NCI-H526 (cell line): ENCODE measurements around the gene ANGEL1.

ENCODE experiments used
- DNase-seq, 2 experiments: peaks; one replicate each; lab custom pipeline; 2025; lab: John Stamatoyannopoulos, UW

Gene ANGEL1

DNA sequence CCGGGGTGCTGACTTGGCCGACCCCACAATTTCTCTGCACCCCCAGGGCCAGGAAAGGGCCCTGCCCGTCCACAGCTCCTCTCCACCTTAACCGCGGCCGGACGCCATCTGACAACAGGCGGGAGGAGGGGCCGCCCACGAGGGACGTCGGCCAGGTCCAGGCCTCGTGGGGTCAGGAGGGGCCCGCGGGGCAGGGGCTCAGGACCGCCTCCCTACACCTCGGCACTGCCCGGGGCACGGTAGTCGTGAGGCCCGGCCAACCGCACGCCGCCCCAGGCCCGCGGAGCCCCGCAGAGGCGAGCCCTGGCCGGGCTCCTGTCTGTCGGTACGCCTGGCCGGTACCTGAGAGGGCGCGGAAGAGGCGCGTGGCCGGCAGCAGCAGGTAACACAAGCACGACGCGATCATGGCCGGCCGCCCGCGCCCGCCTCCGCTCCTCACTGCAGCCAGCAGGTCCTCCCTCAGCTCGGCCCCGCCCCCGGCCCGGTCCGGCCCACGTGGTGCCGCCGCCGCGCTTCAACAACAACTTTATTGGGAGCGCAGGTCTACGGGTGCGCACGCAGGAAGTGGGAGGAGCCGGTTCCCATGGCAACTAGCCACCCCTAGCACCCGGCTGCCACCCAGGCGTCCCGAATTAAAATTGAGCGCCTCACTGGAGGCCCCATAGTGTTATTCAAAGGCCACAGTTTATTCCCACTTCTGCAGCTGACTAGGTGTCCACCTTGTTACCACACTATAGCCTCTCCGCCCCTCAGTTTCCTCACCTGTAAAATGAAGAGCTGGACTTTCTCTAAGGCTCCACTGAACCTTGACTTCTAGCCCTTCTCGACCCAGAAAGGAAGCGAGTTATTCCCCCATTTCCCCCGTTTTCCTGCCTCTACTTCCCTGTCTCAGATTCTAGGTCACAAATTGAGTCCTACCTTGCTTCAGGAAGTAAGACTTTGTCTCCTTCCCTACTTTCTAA is at the start of gene ANGEL1:
Gene ANGEL1, minus strand, starts transcription at position 461 of the 962 bp plus-strand sequence. Its CDS starts 55 bp downstream, at position 406.
- peak; percentile 85 to 97 for DNase-seq

- DNase-seq, result no peak
Observed at GRCh38 chr14:76861574-76862255, 49.0 kb upstream of the ANGEL1 start.

DNA sequence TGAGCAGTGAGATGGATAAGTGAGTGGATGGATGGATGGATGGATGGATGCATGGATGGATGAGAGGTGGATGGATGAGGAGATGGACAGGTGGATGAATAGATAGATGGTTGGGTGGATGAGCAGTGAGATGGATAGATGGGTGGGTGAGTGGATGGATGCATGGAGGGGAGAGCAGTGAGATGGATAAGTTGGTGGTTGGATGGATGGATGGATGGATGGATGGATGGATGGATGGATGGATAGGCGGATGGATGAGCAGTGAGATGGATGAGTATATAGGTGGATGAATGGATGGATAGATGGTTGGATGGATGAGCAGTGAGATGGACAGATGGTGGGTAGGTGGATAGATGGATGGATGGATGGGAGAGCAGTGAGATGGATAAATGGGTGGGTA is 44.1 kb upstream of the ANGEL1 start:
- DNase-seq, result no peak

DNA sequence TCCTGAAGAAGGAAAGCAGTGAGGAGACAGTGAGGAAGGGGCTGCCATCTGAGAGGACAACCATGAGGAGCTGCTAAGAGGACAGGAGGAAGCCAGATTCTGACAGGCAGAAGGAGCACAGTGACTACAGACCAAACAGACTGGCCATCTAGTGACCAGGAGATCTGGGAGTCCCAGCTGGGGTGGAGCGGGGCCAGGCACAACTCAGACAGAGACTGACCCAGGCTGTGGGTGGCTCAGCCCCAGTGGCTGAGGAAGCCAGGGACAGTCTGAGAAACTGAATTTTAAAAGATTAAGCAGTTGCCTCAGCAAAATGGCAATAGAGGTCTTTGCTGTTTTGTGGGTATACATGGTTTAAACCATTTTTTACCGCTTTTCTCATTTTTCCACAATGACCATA is 42.4 kb upstream of the ANGEL1 start:
- no peak for DNase-seq

GRCh38 chr14:76848879-76849278 is 36.2 kb upstream of the ANGEL1 start:
- DNase-seq, result peak in 1 of 2 experiments; percentile 19

DNA sequence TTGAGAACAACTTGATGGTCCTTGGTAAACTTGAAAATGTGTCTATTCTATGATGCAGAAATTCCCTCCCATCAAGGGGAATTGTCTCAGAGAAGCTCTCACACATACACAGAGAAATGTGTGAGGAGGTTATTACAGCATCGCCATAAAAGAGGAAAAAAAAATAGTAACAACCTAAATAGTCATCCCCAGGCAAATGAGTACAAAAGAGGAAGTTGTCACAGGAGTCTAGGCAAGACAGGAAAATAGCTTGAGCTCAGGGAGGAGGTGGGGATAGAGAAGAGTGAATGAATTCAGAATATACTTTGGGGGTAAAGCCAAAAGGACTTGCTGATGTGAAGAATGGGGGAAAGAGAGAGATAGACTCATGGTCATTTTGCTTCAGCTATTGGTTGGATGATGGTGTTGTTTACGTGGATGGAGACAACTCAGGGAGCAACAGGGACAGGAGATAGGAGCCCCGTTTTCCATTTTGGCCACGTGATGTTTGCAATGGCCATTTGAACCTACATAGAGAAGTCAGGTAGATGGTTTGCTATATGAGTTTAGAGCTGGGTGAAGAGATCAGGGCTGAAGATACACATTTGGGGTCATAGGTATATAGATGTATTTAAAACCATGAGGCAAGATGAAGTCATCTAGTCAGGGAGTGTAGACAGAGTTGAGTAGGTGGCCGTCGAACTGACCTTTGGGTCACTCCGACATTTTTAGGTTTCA is 33.8 kb upstream of the ANGEL1 start:
- no peak for DNase-seq

DNA sequence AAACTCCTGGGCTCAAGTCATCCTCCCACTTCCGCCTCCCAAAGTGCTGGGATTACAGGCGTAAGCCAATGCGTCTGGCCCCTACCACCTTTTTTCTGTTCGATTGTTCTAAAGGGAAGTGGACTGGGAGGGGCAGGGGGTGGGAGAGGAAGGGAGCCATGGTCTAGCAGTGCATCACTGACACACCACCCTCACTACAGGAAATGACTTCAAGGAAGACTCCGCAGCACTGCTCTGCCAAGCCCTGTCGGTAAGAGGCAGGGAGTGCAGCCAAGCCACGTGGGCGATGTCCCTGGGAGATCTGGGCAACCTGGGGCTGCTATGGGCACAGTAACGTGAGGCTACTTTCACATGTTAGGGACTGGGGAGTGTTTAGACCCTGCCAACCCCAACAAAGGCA is 31.5 kb upstream of the ANGEL1 start:
- no peak for DNase-seq

- no peak for DNase-seq
Observed at GRCh38 chr14:76842414-76842813, 29.7 kb upstream of the ANGEL1 start.

GRCh38 chr14:76837524-76837923 is 24.8 kb upstream of the ANGEL1 start:
- no peak for DNase-seq

- DNase-seq, result no peak
Observed at GRCh38 chr14:76836029-76836630, 23.4 kb upstream of the ANGEL1 start.

- peak in 1 of 2 experiments; percentile 21 for DNase-seq
Observed at GRCh38 chr14:76834241-76834661, 21.6 kb upstream of the ANGEL1 start.

GRCh38 chr14:76833011-76833410 is 20.3 kb upstream of the ANGEL1 start:
- DNase-seq, result no peak

GRCh38 chr14:76832503-76832988 is 19.9 kb upstream of the ANGEL1 start:
- DNase-seq, result no peak

DNA sequence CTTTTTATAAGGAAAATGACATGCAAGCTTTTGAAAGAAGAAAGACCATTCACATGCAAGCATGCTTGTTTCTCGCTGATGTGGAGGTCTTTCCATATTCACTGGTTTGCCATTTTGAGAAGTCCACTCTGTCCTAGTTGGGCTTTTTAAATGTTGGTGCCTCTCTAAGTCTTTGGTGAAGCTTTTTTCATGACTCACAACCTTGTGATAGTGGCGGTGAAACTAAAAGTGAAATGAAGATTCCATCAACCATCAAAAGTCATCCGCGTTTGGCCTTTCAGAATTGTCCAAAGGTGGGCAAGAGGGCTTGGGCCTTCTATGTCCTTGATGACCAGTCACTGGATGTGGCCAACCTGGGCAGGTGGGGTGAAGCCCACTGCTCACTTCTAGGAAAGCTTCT is 17.9 kb upstream of the ANGEL1 start:
- DNase-seq, result no peak

- peak; percentile 79 to 89 for DNase-seq
Observed at GRCh38 chr14:76829650-76830421, 17.2 kb upstream of the ANGEL1 start.

DNA sequence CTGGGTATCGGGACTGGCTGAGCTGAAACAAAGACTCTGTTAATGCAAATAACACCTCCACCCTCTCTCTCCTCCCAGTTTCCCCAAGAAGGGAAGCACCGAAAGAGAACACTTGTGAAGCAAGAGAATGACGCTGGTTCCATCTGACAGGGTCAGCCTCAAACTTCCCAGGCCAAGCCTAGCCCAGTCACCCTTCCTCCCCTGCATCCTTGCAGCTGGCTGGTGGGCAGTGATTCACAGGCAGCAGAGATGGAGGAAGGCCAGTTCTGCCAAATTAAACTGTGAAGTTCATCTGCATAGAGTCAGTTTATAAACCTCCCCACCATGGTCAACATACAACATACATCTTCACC is 16.3 kb upstream of the ANGEL1 start:
- DNase-seq, result peak in 1 of 2 experiments; percentile 21

DNA sequence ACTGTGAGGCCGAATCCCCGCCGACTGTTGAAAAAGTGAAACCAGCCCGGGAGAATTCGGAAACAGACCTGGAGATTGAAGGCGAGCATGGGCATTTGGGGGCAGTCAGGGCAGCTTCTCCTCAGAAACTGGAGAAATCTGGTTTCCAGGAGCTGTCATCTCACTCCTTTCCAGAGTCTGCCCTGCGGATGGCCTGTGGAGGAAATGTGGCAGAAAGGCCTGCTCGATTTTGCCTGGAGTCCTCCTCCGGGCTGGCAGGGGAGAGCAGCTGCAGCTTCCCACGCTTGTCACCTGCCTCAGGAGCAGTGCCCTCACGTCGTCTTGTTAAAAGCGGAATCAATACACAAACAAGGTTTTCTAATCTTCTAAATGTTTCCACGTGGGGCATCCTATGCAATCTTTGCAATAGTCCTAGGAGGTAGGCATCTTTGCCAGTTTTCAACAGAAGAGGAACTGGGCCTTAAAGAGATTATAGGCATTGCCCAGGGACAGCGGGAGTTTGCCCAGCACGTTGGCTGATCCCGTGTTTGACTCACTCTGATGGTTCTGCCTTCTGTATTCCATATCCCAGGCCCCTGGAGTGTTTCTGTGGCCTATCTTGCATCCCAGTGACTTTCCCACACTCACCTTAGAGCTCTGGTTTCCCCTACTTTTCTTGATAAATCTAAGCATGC is 15.8 kb upstream of the ANGEL1 start:
- DNase-seq, result no peak

- no peak for DNase-seq
Observed at GRCh38 chr14:76827696-76828296, 15.1 kb upstream of the ANGEL1 start.

GRCh38 chr14:76826122-76826521 is 13.4 kb upstream of the ANGEL1 start, which contains the start of gene LRRC74A:
Gene LRRC74A (plus strand): TSS chr14:76826408. CDS start chr14:76826698, 290 bp downstream.
- no peak for DNase-seq

- DNase-seq, result no peak
Observed at GRCh38 chr14:76820700-76821099, 8.0 kb upstream of the ANGEL1 start.
